ENCODE results near the gene MIA3.

The MIA3 gene

GRCh38 chr1:222623458-222623857 is 5.6 kb downstream of the MIA3 start:
- no peak for FAIRE-seq

DNA sequence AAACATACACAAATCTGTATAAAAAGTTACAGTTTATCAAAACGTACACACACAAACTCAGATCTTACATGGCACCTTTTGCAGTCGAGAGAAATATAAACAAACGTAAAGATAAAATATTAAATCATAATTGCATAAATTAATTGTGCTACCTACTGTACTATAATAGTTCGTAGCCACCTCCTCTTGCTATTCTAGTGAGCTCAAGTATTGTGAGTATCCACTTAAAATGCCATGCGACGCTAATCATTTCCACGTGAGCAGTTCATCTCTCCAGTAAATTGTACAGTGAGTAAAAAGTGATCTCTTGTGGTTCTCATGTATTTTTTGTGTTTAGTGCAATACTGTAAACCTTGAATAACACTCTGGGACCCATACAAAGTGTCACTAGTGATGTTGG is 6.3 kb downstream of the MIA3 start:
- no peak for FAIRE-seq

DNA sequence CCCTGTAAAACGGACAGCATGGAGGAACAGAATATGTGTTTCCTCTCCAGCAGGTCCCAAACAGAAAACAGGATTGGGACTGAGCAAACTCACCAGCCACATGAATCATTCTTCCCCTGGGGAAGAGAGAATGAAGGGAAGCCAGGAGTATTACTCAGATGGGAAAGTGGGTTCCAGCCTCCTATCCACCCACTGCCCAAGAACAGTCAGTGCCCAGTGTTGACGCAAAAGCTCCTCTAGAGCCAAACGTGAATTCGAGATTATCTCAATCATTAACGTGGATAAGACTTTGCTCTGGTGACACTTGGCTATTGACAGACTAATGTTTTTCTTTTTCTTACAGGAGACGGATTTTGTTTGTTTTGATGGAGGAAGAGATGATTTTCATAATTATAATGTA is 9.3 kb downstream of the MIA3 start:
- no peak for FAIRE-seq

DNA sequence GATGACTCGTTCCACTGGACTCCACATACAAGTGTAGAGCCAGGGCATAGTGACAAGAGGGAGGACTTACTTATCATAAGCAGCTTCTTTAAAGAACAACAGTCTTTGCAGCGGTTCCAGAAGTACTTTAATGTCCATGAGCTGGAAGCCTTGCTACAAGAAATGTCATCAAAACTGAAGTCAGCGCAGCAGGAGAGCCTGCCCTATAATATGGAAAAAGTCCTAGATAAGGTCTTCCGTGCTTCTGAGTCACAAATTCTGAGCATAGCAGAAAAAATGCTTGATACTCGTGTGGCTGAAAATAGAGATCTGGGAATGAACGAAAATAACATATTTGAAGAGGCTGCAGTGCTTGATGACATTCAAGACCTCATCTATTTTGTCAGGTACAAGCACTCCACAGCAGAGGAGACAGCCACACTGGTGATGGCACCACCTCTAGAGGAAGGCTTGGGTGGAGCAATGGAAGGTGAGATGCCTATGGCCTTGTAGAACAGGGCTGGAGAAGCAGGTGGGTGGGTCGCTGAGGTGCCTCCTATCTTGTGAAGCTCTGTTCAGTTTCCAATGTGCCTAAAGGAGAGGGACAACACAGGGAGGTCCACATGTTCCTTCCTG is 12.1 kb downstream of the MIA3 start:
- no peak for FAIRE-seq

DNA sequence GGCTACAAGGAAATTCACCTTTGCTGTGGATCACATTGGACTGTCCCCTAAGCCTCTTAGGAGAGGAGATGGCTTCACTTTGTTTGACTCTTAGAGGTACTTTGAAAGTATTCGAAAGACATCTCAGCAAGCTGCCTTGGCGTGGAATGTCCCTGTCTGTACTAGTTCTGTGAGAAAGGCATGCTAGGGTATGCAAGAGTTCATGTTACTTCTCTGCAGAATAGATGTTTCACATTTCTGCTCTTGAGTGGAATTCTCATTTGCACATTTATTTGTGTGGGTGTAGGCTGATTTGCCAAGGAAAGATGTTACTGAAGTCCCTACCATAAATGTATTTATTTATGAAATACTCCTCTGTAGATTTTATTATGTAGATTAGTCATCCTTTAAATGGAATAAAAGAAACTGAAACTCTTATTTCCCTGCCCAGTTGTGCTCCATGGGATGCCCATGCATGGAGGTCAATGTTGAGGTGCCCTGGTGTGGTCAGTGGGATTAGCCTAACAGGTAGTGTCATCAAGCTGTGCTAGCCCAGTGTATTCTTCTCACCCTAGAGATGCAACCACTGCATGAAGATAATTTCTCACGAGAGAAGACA is 13.8 kb downstream of the MIA3 start:
- FAIRE-seq: no peak

- FAIRE-seq: no peak
Measured at GRCh38 chr1:222632749-222633148, 14.9 kb downstream of the MIA3 start.

DNA sequence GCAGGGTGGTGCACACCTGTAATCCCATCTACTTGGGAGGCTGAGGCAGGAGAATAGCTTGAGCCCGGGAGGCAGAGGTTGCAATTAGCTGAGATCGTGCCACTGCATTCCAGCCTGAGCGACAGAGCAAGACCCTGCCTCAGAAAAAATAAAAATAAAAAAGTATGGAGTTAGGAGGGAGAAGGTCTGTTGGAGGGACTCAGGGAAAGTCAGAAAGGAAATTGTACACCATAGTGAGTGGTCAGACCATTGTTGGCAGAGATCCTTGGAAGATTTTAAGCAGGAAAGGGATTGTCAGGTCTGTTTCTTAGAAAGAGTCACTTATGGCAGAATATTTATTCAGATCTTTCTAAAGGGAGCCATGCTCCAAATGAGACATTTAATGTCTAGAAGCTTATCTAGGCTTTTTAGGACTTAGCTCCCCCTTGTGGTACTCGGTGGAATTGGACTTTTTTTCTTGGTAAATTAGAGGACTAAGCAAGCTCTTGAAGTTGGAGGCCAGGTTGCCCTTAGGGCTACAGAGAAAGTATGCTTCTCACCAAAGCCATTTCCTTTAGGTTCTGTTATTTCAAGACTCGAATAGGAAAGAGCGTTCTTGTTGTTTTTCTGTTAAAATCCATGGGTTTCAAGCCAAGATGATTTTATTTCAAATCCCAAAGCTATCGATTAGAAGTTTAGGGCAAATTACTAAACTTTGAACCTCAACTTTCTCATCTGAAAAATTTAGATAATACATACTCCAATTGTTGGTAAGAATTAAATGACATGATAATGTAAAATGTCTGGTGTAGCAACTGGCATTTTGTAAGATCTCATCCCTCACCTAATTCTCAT is 16.5 kb downstream of the MIA3 start:
- peak; percentile 79 for FAIRE-seq

DNA sequence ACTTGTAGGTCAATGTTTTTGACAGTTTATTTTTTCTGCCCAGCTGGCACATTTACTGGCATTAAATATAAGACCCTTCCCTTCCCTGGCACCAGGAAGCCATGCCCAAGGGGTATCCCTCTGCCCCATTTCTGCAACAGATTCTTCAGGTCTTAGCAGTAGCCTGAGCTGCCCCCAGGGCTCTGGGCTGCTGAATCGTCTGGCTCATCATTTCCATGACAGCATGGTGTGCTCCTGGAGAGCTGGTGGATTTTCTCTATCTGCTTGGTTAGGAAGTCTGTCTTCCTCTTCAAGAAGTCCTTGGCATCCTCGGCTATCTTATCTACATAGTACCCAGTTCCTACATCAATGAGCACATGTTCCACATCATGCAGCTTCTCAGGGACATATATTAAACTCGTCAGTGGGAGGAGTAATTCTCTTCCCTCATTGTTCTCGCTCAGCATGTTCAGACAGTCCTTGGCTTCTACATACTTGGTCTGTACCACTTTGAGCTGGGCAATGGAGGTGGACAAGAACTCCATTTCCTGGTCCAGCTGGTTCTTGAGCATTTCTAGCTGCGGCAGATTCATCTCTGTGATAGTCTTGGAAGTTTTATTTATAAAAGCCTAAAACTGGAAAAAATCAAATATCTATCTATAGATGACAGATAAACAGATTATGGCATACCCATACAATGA is 23.5 kb downstream of the MIA3 start:
- FAIRE-seq: no peak

DNA sequence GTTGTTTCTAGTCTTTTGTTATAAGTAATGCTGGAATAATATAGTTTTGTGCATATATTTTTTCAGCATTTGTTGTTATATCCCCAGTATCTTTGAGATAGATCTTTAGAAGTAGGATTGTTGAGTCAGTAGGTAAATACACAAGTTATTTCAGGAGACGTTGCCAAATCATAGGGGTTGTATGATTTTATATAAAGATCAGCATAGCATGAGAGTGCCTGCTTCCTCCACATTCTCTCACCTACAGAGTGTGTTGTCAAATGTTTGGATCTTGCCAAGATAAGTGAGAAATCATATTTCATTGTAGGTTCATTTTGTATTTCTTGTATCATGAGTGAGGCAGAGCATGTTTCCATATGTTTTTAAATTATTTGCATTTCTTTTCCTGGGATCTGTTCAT is 24.6 kb downstream of the MIA3 start:
- no peak for FAIRE-seq

- no peak for FAIRE-seq
Measured at GRCh38 chr1:222643606-222643937, 25.7 kb downstream of the MIA3 start.

DNA sequence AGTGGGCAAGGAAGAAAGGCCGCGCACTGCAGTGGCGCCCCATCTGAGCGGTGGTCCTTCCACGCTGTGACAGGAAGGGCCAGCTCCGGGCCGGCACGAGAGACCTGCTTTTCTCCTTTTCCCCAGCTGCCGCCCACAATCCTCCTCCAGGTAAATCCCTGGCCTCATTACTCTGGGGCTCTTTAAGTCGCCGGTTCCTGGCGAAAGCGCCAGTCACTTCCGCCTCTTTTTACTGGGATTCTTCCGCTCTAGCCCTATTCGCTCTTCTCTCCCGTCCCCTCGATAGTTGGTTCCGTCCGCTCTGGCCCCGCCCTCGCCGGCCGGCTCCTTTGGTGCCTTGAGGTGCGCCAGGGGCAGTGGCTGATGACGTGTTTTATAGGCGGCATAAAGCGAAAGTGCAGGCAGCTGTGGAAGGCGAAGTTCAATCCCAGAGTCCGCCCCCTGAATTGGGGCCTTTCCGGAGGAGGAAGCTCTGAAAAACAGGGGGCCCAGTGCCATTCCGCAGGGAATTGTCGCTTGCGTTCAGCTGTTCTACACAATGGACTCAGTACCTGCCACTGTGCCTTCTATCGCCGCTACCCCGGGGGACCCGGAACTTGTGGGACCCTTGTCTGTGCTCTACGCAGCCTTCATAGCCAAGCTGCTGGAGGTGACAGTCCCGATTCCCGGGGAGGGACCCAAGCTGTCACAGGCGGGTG is 26.2 kb downstream of the MIA3 start:
- peak; percentile 98 for FAIRE-seq

GRCh38 chr1:222644636-222644980 is 26.7 kb downstream of the MIA3 start:
- no peak for FAIRE-seq

GRCh38 chr1:222652676-222653075 is 34.8 kb downstream of the MIA3 start:
- no peak for FAIRE-seq

DNA sequence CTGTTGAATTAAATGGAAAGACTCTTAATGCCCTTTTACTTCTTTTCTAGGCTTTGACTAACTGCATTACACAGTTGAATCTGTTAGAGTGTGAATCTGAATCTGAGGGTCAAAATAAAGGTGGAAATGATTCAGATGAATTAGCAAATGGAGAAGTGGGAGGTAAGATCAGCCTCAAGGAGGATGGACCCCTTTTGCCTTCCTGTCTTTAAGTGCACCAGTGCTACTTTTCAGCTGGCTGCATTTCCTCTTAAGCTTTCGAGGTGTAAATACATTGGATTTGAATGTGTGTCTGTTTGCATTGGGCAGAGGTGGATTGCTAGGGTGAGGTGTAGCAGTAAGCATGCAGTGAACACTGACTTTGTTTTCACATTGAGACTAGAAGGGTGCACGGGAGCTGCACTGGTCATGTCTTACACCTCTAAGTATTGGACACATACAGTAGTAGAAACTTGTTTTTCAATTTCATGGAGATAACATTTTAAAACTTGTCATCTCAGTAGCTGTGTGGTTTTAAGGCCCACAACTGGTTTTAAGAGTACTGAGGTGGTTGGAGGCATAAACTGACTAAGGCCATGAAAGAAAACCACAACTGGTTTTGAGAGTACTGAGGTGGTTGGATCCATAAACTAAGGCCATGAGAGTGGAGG is 35.4 kb downstream of the MIA3 start:
- no peak for FAIRE-seq

DNA sequence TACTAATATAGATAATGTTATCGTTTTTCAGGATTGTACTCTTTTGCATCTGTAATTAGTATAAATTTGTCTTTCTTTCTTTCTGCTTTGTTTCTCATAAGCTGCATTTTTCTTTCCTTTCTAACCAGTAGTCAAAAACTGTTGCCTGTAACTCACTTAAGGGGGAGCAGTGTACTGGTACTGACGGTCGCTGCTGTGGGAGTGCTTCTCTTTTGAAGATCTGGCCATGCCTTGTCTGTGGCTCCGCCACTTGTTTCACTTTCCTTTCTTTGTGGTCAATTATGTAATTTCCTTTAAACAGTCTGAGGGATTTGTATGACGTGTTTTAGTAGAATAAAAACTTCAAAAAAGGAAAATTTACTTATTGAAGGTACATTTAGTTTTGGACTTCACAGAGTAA is 37.0 kb downstream of the MIA3 start:
- no peak for FAIRE-seq

DNA sequence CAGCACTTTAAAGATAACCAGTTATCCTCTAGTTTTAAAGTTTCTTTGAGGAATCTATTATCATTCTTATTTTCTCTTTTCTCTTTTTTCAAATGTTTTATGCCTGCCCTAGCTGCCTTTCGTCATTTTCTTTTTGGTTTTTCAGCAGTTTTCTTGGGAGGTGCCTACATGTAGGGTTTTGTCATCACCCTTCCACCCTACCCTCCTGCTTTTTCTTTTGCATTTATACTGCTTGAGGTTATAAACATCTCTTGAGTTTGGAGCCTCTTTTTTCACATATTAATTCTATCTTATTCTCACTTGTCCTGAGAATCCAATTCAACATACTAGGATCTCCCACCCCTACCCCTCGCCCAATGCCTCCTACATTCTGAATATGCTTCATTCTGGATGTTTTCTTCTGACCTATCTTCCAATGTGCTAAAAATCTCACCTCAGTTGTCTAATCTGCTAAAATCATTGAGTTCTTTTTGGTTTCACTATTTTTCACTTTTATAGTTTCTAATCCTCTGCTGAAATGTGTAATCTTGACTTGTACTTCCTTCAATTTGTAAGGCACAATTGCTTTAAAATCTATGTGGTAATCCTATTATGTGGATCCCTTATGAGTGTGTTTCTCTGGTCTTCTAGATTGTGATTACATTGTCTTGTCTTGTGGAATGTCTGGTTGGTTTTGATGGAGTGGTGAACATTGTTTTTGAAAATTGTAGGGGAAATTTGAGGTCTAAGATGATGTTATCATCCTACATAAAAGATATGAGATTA is 38.7 kb downstream of the MIA3 start:
- no peak for FAIRE-seq

- FAIRE-seq: no peak
Measured at GRCh38 chr1:222657899-222658298, 40.0 kb downstream of the MIA3 start.

DNA sequence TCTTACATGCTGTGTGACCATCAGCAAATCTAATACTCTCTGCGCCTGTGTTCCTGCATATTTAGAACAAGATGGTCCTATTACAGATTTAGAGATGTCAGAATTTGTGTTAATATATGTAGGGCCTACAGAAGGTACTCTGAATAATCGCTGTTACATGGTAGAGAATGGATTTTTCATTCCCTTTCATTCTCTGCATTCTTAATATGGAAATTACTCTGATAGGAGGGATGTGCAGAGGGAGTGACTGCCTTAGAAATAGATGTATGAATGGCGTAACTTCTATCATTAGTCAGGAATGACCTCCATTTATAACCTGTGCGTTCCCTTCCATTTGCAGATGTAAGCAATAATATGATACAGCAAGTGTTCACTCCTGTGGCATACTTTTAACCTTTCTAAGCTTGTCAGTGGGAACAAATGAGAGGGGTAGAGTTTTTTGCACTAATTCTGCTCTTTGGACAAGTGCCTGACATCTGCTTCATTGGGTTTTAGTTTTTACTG is 45.6 kb downstream of the MIA3 start:
- no peak for FAIRE-seq

DNA sequence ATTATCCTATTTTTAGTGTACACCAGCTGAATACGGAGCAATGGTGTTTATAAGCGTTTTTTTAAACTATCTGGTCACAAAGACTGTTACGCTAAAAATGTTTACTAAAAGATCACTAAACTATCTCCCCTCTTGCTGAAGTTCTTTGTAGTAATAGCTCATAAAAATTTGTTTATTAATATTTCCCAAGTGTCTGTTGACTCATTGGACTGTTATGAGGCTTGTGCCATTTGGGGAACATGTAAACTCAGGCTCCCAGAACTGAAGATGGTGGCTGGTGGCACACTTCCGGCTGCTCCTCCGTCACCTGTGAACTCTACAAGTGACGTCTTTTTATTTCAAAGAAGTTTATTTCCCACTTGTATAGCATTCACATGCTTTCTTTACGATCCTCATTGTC is 48.1 kb downstream of the MIA3 start:
- no peak for FAIRE-seq

- FAIRE-seq: peak; percentile 45
Measured at GRCh38 chr1:222668184-222668583, 50.3 kb downstream of the MIA3 start.

- peak; percentile 98 for FAIRE-seq
Measured at GRCh38 chr1:222669107-222669506, 51.2 kb downstream of the MIA3 start.

- no peak for FAIRE-seq
Measured at GRCh38 chr1:222670110-222670509, 52.2 kb downstream of the MIA3 start.
